ENCODE results near the gene MFAP4. TPM values are rescaled to one million over a fixed set of nuclear protein-coding genes. Genes with fewer than 3 reads are reported as not detected.

MFAP4 gene
- total RNA-seq, 4 donors from 2014 or later, result 11.1 to 65.7 (median 30.6) TPM

DNA sequence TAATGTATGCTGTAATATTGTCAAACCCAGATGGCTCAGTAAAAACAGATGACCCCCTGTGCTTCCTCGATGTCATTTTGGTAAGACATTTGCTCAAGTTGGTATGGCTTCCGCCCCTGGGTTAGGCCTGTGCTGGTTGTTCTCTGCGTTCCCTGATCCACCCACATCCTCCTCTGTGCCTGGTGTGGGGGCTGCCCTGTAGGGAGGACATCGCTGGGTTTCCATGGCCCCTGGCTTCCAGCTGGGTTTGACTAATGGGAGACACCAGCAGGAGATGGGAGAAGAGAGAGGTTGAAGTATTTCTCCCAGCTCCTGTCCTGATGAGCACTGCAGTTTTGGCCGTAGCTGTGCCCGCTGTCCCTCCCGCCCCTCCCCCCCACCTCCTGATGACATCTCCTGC is 4.4 kb upstream of the MFAP4 start:
- no peak overlapping the region for H3K4me3 ChIP-seq (ENCODE audit: low read depth, poor library complexity, severe bottlenecking)
- intact Hi-C loops (cut with DNase I; ENCODE audit: low total_unique reads), result no loop called here
- TF ChIP-seq, protein P1, sequence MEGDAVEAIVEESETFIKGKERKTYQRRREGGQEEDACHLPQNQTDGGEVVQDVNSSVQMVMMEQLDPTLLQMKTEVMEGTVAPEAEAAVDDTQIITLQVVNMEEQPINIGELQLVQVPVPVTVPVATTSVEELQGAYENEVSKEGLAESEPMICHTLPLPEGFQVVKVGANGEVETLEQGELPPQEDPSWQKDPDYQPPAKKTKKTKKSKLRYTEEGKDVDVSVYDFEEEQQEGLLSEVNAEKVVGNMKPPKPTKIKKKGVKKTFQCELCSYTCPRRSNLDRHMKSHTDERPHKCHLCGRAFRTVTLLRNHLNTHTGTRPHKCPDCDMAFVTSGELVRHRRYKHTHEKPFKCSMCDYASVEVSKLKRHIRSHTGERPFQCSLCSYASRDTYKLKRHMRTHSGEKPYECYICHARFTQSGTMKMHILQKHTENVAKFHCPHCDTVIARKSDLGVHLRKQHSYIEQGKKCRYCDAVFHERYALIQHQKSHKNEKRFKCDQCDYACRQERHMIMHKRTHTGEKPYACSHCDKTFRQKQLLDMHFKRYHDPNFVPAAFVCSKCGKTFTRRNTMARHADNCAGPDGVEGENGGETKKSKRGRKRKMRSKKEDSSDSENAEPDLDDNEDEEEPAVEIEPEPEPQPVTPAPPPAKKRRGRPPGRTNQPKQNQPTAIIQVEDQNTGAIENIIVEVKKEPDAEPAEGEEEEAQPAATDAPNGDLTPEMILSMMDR (IDR thresholded peaks at IDR 0.05), result no peak
- TF ChIP-seq POLR2A (IDR thresholded peaks at IDR 0.05), result no peak
- 87 to 92% methylated on average over 7 of the region's 7 CpGs for WGBS, 2 donors
- DNase-seq (ENCODE audit: low spot score in 2 of 2), result peak in 1 of 2 donors; percentile 72

DNA sequence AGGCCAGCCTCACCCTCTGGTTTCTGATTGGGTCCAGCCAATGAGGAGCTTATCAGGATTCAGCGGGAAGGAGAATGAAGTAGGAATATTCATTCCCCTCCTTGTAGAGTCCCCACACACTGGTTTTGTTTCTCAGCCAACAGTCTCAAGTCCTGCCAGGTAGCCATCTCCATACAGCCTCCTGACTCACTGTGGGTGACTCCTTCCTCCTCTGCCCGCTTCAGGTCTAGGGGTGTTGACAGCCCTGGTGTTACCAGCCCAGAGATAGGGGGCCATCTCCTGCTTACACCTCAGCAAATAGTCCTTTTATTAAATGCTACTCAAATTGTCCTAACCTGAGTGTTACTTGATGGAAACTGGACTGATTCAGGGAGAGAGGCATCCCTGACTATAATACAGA is 4.0 kb upstream of the MFAP4 start:
- no peak overlapping the region for H3K4me3 ChIP-seq (ENCODE audit: low read depth, poor library complexity, severe bottlenecking)
- no peak for DNase-seq (ENCODE audit: low spot score in 2 of 2)
- intact Hi-C loops (cut with DNase I; ENCODE audit: low total_unique reads), result no loop called here
- no peak for TF ChIP-seq POLR2A (IDR thresholded peaks at IDR 0.05)
- TF ChIP-seq, protein P1 (IDR thresholded peaks at IDR 0.05), result no peak
- WGBS, 2 donors, result 91 to 94% methylated on average over 2 of the region's 2 CpGs

DNA sequence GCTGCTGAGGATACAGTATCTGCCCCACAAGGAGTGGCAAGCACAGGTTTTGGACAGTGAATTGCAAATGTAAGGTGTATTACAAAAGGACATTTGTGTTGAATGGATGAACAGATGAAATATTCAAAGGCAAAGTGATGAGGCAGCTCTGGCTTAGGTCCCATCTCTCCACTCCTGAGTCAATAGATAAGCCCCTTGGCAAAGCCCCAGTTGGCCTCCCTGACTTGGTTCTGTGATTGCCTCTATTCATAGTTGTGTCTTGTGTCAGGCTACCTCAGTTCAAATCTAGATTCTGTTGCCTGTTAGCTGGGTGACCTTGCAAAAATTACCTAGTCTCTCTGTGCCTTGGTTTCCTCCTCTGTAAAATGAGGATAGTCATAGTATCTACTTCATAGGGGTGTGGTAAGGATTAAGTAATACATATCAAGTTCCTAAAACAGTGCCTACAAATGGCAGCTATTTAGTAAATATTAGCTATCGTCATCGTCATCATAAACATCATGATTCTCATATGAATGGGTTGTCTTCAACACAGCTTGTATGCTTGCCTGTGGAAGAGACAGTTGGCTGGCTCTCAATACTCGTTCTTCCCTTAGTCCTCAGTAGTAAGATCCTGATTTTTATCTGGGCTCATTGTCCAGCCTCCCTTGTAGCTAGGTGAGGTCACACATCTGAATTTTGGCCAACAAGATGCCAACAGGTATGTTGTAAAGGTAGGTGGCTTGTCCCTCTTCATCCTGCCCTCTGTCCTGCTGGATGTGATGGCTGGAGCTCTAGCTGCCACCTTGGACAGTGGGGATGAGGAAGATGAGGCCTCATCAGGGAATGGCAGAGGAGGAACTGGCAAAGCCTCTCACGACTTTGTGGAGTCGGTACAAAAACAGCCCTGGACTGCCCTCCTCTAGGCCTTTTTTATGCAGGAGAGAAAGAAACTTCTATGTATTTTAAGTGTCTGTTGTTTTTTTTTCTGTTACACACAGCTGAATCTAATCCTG is 2.1 kb upstream of the MFAP4 start:
- H3K4me3 ChIP-seq (ENCODE audit: low read depth, poor library complexity, severe bottlenecking), result no peak overlapping the region
- no peak for TF ChIP-seq POLR2A (IDR thresholded peaks at IDR 0.05)
- 61 to 68% methylated on average over 5 of the region's 5 CpGs for WGBS, 2 donors
- intact Hi-C loops (cut with DNase I; ENCODE audit: low total_unique reads), result no loop called here
- peak in 1 of 2 donors; percentile 86 for DNase-seq (ENCODE audit: low spot score in 2 of 2)

DNA sequence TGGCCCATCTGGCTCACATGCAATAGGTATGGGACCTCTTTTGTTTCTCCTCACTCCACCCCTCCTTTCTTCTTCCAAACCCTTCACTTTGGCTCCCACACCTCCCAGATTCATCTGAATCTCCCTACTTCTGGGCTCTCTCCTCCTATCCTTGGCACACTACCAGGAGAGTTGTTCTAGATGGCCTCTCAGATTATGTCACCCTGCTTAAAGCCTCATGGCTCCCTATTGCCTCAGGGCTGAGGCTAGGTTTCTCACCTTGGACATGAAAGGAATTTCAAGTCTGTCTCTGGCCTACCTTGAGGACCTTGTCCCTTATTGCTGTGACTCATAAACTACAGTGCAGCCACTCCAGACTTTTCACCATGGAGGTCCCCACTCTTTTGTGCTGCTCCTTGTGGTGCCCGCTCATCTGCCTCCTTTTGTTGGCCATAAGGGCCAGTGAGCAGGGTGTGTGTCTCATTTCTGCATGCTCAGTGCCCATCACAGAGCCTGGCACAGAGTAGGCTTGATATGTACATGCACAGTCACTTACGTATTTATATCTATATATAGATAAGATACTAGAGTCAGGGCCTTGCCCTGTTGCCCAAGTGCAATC is 1.0 kb upstream of the MFAP4 start:
- TF ChIP-seq POLR2A (IDR thresholded peaks at IDR 0.05), result no peak
- TF ChIP-seq, protein P1 (IDR thresholded peaks at IDR 0.05), result no peak
- peak in 1 of 2 donors; percentile 77 for DNase-seq (ENCODE audit: low spot score in 2 of 2)
- intact Hi-C loops (cut with DNase I; ENCODE audit: low total_unique reads), result no loop called here
- no peak overlapping the region for H3K4me3 ChIP-seq (ENCODE audit: low read depth, poor library complexity, severe bottlenecking)
- 78 to 87% methylated on average over 2 of the region's 2 CpGs for WGBS, 2 donors

DNA sequence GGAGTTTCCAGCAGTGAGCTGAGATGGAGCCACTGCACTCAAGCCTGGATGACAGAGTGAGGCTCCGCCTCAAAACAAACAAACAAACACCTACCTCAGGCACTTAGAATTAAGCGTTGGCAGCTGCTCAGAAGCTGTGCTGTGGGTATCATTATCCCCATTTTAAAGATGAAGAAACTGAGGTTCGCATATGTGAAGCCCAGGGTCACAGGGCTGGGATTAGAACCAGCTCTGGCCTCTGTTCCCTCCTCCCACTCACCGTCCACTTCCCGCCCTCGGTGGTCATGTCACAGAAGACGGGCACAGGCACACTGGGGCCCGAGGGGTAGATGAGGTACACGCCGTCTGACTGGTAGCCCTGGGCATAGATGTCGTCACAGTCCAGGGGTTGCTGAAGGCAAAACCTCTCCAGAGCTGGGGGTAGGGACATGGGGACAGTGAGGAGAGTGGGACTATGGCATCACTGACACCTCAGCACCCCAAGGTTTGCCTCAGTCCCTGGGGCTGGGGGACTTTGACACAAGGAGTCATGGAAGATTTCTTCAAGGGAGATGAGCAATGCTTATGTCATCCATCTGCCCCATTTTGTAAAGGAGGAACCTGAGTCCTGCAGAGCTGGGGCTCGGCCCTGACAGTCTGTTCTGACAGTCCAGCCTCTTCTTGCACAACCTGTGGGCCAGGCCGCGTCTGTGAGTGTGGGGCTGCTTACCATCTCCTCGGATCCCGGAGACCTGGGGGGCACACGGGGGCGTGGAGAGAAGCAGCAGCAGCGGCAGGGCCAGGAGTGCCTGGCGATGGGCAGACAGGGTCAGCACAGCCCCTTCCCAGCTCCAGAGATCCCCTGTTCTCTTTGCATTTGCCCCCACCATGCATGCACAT is 700 bp downstream of the MFAP4 start:
- DNase-seq (ENCODE audit: low spot score in 2 of 2), result peak; percentile 74 to 96
- WGBS, 2 donors, result 49 to 56% methylated on average over 20 of the region's 20 CpGs
- no peak overlapping the region for H3K4me3 ChIP-seq (ENCODE audit: low read depth, poor library complexity, severe bottlenecking)
- TF ChIP-seq, protein P1 (IDR thresholded peaks at IDR 0.05), result no peak
- no peak for TF ChIP-seq POLR2A (IDR thresholded peaks at IDR 0.05)
- intact Hi-C loops (cut with DNase I; ENCODE audit: low total_unique reads), result no loop called here

Data from lower leg skin (tissue), 4 donors.